Type B pancreatic cell (in vitro differentiated cells): ENCODE data around the gene TMEM107. TPM values are rescaled to one million over a fixed set of nuclear protein-coding genes. Genes with fewer than 3 reads are reported as not detected.

ENCODE experiments used
- microRNA-seq: library from miRNA; unstranded; fragments of <30 nt; microRNA quantifications from one replicate; pipeline ENCODE4, GENCODE V29; 2020
- total RNA-seq: library from RNA; stranded (reverse); gene quantifications from 2 replicates; pipeline ENCODE4 v1.2.1, GENCODE V29; 2021; ENCODE audit warnings: low replicate concordance

TMEM107 gene
- total RNA-seq, 1 donor from 2014 or later, result 22.1 TPM

Small RNA genes lying within 50 kb of the gene (microRNA-seq; reads per million reads assigned to microRNA genes)
- 23.7 reads per million, percentile 47 among the genes with 10 or more reads in this experiment for gene MIR4521
- gene MIR6883, result not detected

Other genes starting within 250 kb of the TMEM107 start
- 2.8 and 9.9 TPM in 2 replicates for gene KCNAB3, start 246.5 kb downstream of the TMEM107 start, total RNA-seq
- gene TRAPPC1, start 244.4 kb downstream of the TMEM107 start, total RNA-seq, result 145 and 150 TPM in 2 replicates
- 23.3 and 42.6 TPM in 2 replicates for gene CNTROB, start 244.2 kb downstream of the TMEM107 start, total RNA-seq
- gene GUCY2D, start 173.8 kb downstream of the TMEM107 start, total RNA-seq, result 0.29 and 0.43 TPM in 2 replicates
- not detected in 2 replicates for gene ALOX15B, start 137.3 kb downstream of the TMEM107 start, total RNA-seq
- gene ALOX12B, start 88.7 kb downstream of the TMEM107 start, total RNA-seq, result not detected in 2 replicates
- gene ALOXE3, start 57.9 kb downstream of the TMEM107 start, total RNA-seq, result 0.14 TPM in 1 of 2 replicates, not detected in the other
- 0.46 TPM in 1 of 2 replicates, not detected in the other for gene HES7, start 52.3 kb downstream of the TMEM107 start, total RNA-seq
- gene PER1, start 24.0 kb downstream of the TMEM107 start, total RNA-seq, result 31.0 and 33.2 TPM in 2 replicates
- gene VAMP2, start 13.4 kb downstream of the TMEM107 start, total RNA-seq, result 44.7 and 46.3 TPM in 2 replicates
- 4.8 and 6.9 TPM in 2 replicates for gene BORCS6, start 13.8 kb upstream of the TMEM107 start, total RNA-seq
- gene AURKB, start 34.2 kb upstream of the TMEM107 start, total RNA-seq, result 35.0 and 108 TPM in 2 replicates
- 42.6 and 43.1 TPM in 2 replicates for gene CTC1, start 71.7 kb upstream of the TMEM107 start, total RNA-seq
- 54.5 and 117 TPM in 2 replicates for gene PFAS, start 72.9 kb upstream of the TMEM107 start, total RNA-seq
- gene RANGRF, start 112.3 kb upstream of the TMEM107 start, total RNA-seq, result 21.9 and 30.9 TPM in 2 replicates
- 4.0 and 5.6 TPM in 2 replicates for gene SLC25A35, start 119.0 kb upstream of the TMEM107 start, total RNA-seq
- 0.24 TPM in 1 of 2 replicates, not detected in the other for gene ARHGEF15, start 133.9 kb upstream of the TMEM107 start, total RNA-seq
- gene ODF4, start 163.5 kb upstream of the TMEM107 start, total RNA-seq, result not detected in 2 replicates
- gene RPL26, start 206.8 kb upstream of the TMEM107 start, total RNA-seq, result 2,046 and 2,187 TPM in 2 replicates
- 0.24 and 1.1 TPM in 2 replicates for gene RNF222, start 221.4 kb upstream of the TMEM107 start, total RNA-seq